NCI-H1436 treated with DMSO at 0.1 percent for 48 hours (cell line): ENCODE results near the gene USP20.
"Not testable (repeated sequence)": the region's sequence is repeated elsewhere in the genome, so short reads cannot be mapped to it uniquely, and the experiment has no call there.

Experiments used
- DNase-seq: peaks from one replicate; lab custom pipeline; 2025; lab: John Stamatoyannopoulos, UW

Gene USP20

DNA sequence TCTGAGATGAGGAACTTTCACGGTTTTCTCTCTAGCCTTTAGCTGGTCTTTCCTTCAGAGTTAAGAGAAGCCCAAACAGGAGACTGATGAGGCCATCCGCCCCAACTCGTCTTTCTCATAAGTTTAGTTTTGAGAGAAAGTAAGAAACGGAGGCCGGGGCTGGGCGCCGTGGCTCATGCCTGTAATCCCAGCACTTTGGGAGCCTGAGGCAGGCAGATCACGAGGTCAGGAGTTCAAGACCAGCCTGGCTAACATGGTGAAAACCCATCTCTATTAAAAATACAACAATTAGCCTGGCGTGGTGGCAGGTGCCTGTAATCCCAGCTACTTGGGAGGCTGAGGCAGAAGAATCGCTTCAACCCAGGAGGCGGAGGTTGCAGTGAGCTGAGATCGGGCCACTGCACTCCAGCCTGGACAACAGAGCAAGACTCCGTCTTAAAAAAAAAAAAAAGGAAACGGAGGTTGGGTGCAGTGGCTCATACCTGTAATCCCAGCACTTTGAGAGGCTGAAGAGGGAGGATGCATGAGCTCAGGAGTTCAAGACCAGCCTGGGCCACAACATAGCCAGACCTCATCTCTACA is 55.6 kb downstream of the USP20 start:
- DNase-seq = not testable (repeated sequence)

DNA sequence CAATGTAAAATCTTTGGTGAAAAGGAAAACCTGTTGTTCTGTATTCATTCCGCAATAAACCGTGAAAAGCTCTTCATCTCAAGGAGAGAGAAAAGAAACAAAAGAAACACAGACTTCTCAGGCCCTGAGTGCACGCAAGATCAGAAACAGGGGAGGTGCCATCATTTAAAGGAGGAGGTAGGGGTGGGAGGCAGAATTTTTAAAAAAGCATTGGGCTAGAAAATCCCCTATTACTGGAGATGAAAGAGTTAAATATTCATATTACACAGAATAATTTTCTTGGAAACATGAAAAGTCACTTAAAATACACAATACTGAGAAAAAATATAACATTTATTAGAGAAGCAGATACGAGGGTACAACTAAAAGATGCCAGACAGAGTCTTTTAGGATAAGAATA is 56.3 kb downstream of the USP20 start:
- DNase-seq = no peak

DNA sequence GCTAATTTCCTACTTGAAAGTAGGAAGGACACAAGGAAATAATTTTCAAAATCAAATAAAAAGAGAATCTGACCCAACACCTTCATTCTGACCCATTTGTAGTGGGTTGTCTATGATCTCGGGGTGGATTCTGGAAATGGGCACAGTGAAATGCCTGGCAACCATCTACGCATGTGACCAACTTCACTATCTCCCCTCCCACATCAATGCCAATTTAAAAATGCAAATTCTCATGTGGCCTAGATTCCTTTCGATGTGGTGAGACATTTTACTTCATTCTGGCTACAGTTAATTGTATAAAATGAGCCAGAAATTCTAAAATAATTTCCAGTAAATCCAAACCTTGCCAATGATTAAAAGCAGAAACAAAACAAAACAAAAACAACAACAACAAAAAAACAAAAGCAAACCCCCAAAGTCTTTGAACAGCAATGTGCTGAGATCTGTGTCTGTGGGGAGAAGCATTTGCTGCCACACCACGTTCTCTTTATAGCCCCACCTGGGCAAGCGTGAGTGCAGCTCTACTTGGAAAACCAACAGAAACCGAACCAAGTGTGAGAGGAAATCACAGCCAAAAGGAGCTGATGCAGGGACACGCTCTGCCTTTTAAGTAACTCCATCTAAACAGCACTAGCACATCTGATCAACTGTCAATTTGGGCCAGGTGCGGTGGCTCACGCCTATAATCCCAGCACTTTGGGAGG is 59.0 kb downstream of the USP20 start:
- DNase-seq = no peak

DNA sequence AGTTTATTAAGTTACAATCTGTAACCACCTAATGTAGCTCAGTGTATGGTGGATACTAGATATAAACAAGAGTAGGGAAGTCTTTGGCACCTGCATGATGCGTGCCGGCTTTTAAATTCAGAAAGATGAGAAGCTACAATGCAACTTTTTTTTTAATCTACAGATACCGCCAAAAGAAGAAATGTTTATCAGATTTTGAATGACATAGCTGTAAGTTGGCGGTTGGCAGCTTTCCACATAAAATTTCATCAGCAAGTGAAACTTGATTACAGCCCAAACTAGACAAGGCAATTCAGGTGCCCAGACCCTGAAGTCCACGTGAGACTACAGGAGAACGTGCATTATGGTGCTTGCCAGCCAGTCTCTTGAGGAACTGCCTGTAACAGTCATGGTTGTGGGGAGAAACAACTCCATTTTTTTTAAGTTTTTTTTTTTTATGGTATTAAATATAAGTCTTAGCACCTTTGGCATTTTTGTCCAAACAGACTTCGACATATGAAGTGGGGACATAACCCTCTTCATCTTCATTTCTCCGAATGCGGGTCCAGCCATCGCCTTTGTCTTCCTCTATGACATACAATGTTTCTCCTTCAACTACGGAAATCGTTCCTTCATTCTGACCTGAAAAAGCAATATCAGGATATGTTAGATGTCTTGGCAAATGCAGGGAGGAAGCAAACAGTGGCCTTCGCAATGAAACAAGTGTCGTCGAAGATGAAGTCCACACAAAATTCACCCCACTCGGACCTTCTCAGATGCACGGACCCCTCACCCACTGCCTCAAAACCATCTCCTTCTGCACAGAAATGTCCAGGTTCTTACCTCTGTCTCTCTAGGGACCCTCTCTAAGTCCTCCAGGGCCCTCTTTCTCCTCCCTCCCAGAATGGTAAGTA is 60.4 kb downstream of the USP20 start:
- DNase-seq = no peak

DNA sequence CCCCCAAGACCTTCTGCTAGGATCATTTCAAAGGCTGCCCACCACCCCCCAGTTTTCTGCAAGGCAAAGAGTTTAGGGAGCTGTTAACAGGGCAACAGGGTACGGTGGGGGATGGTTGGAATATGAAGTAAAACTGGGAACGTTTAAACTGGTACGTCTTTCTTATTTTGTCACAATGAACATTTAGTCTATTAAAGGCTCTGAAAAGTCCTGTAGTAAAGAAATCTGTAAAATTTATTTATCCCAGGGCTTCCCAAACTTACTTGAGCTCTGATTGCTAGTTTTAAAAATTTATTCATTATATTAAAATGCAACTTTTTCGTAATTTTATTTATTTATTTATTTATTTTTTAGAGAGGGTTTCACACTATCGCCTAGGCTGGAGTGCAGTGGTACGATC is 62.0 kb downstream of the USP20 start:
- DNase-seq = no peak

DNA sequence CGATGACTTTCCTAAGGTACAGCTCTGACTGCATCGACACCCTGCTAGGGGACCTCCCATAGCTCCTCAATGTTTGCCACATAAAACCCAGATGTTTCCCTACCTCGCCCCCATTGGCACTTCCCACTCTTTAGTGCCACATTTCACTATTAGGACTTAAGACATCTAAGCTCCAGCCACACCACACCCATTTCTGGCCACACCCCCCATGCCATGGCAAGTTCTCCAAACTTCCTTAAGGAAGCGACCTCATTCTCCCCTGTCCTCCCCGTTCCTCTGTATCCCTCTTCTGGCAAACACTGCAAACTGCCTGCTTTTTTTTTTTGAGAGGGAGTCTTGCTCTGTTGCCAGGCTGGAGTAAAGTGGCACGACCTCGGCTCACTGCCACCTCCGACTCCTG is 62.9 kb downstream of the USP20 start:
- DNase-seq = no peak

DNA sequence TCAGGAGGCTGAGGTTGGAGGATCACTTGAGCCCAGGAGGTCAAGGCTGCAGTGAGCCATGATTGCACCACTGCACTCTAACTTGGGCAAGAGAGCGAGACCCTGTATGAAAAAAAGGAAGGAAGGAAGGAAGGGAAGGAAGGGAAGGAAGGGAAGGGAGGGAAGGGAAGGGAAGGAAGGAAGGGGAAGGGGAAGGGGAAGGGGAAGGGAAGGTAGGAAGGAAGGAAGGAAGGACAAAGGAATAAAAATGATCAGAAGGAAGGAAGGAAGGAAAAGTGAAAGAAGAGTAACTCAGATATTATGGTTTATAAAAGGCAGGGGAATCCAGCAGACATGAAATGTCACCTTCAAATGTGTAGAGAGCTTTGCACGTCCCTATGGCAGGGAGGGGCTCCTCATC is 64.4 kb downstream of the USP20 start:
- no peak for DNase-seq

DNA sequence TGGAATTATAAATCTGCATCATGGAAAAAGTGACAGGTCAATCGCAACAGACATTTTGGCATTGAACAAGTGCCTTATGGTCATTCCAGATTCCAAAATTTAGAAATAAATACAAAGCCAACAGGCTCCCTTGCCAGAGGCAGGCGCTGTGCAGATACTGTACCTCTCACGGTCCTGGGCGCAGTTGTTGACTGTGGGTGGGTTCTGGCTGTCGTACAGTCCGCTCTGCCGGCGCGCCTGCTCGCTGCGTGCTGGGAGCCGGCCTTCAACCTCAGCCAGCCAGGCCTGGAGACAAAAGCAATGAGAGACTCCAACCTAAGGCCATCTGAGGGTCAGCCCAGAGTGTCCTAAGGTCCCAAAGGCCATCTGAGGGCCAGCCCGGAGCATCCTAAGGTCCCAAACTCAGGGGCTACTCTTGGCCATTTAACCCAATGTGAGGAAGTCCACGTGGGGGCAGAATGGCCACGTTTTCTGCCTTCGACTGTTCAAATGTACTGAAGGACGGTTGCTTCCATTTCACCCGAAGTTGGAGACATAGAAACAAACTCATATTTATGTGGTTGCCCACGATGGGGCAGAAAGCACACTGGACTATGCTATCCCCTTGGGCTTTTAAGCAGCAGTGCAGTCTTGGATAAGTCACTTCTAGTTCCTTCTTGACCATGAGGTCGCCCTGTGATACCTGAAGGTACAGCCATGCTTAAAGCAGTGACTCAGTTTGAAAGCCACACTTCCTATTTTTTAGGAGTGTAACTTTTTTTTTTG is 65.2 kb downstream of the USP20 start:
- DNase-seq = no peak

DNA sequence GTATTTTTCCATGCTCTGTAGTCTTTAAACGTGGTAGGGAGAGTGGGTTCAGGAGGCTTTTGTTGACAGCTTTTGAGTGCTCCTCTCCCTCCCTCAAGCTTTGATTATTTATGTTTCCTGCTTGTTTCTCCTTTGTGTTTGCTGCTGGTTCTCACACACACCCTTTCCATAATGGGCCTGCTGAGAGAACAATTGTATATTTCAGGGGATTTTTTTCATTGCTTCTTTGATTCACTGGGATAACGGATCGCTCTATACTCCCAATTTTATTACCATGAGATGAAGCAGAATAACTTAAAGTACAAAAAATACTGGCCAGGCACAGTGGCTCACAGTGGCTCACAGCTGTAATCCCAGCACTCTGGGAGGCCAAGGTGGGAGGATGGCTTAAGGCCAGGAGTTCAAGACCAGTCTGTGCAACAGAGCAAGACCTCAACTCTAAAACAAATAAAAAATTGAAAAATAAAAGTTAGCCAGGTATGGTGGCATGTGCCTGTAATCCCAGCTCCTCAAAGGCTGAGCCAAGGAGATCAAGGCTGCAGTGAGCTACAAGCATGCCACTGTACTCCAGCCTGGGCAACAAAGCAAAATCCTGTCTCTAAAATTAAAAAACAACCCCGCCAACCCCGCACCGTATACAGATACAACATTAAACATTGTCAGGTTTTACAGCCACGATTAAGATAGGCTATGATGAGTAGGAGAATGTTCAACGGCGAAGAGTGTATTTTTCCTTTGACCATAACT is 66.9 kb downstream of the USP20 start:
- no peak for DNase-seq

DNA sequence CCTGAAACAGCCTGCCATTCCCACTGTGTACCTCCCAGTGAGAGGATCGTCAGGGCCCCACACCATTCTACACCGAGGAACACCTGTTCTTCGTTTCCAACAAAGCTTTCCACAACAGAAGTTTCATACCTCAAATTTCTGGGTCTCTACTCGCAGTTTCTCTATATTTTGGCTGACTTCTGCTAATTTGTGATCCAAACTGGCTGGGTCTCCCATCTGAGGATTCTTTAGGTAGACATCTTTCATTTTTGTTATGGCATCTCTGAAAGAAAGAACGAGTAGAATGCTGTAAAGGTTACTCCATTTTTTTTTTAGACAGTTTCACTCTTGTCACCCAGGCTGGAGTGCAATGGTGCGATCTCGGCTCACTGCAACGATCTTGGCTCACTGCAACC is 67.5 kb downstream of the USP20 start:
- DNase-seq = no peak

DNA sequence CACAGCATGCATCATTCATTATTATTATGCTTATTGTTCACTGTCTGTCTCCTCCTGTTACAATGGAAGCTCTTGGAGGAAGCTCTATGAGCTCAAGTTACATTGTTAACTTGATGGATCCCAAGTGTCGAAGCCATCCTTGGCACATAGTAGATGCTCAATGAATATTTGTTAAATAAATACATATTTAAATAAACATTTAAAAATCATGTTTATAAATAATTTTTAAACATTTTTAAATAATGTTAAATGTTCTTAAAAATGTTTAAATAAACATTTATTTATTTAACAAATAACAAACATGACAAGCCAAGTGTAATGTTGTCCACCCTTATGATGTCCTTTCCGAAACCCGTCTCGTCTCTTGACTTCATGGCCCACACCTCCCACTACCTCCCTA is 69.5 kb downstream of the USP20 start:
- DNase-seq = no peak

DNA sequence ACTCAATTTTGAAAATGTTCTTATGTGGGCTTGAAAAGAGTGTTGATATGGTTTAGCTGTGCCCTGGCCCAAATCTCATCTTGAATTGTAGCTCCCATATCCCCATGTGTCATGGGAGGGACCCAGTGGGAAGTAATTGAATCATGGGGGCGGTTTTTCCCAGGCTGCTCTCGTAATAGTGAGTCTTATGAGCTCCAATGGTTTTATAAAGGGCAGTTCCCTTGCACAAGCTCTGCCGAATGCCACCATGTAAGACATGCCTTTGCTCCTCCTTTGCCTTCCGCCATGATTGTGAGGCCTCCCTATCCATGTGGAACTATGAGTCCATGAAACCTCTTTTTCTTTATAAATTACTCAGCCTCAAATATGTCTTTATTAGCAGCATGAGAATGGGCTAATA is 71.0 kb downstream of the USP20 start:
- DNase-seq = no peak

DNA sequence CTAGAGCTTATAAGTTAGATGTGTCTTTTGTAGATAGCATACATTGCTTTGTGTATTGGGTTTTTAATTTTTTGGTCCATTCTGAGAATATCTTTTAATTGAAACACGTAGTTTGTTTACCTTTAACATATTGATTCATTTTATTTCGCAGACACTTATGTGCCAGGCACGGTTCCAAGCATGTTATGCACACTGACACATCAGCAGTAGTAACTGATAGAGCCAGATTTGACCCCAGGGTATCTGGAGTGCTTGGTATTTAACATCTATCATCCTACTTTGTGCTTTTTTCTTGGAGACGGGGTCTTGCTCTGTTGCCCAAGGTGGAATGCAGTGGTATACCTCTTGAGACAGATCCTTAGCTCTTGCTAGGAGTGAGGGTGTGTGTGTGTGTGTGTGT is 71.9 kb downstream of the USP20 start:
- DNase-seq = no peak

DNA sequence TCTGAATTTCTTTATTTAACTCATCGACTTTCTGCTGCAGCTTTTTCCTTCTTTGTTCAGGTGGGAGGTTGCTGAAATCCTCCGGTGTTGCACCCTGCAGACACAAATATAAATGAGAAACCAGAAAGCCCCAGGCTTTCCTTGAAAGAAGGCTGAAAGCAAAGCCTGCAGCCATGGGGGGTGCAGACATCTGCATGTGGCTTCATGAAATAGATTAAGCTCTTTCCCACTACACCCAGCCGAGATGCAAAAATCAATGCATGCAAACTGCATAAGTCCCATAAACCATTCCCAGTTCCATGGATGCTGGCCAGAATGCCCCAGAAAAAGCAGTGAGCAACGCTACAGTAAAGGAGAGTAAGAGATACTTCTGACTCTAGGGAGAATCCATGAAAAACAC is 73.6 kb downstream of the USP20 start:
- no peak for DNase-seq

DNA sequence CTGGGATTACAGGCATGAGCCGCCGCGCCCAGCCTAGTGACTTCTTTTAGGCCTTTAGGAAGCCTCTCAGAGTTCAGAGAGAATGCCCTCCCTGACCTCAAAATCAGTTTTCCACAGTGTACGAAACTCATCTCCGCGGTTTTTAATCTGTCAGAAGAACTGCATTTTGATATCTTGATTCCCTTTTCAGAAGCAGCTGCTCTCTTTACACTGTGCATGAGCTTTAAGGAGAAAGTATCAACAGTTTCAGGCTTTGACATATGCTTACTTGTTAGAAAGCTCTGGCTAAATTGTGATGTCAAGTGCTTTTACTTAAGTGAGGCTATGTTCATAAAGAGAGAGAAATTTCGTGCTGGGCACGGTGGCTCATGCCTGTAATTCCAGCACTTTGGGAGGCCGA is 74.6 kb downstream of the USP20 start:
- DNase-seq = no peak

DNA sequence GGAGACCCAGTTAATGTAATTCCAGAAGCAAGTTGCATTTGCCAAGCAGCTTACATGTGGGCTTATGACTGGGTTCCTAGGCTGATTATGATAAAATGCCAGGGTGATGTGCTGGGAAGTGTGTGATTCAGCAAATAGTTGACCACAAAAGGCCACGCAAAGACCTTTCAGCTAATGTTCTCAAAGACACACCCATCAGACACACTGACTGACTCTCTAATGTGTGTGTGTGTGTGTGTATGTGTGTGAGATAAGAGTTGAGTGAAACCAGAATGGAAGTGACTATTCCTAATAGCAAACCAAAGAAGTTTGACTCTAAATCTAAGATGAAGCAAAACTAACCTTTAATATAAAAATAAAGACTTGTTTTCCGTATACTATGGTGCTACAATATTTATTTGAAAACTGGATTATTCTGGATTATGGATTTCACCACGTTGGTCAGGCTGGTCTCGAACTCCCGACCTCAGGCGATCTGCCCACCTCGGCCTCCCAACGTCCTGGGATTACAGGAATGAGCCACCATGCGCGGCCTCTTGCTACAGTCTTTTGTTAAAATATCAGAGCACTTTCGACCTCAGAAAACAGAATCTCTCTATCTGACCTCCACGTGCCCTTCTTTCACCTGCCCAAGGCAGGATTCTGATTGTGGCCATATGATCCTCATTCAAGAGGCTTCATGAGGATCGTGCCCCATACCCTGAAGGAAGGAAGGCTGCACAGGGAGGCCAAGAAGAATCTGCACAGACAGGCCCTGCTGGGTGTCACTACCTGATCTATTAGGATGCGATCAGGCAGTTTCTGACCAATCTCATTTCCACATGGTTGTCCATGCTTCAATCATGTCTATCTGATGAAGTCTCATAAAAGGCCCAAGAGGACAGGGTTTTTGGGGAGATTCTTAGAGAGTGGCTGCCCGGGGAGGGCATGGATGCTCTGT is 75.6 kb downstream of the USP20 start:
- no peak for DNase-seq

DNA sequence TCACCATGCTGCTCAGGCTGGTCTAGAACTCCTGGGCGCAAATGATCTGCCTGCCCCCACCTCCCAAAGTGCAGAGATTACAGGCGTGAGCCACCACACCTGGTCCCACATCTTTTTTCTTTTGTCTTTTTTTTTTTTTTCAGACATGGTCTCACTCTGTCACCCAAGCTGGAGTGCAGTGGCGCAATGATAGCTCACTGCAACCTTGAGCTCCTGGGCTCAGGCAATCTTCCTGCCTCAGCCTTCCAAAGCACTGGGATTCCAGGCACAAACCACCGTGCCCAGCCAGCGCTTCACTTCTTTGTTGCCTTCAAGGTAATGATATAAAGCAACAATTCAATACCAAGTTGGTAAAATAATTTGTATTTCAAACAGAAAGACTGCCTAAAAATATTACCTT is 78.8 kb downstream of the USP20 start:
- no peak for DNase-seq

DNA sequence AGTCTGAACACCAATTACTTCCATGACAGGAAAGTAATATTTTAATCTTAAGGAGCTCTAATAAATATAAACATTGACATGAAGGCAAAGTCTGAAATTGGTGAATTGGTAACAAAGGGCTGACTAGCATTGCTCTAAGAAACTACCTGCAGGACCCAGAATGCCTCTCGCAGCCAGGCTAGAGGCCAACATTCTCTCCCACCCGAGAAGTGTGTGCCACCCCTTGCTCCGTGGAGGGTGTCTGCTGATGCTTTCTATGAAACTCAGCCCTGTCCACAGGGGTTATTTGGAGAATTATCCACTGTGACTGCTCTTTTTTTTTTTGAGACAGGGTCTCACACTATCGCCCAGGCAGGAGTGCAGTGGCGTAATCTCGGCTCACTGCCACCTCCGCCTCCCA is 81.4 kb downstream of the USP20 start:
- DNase-seq = no peak

DNA sequence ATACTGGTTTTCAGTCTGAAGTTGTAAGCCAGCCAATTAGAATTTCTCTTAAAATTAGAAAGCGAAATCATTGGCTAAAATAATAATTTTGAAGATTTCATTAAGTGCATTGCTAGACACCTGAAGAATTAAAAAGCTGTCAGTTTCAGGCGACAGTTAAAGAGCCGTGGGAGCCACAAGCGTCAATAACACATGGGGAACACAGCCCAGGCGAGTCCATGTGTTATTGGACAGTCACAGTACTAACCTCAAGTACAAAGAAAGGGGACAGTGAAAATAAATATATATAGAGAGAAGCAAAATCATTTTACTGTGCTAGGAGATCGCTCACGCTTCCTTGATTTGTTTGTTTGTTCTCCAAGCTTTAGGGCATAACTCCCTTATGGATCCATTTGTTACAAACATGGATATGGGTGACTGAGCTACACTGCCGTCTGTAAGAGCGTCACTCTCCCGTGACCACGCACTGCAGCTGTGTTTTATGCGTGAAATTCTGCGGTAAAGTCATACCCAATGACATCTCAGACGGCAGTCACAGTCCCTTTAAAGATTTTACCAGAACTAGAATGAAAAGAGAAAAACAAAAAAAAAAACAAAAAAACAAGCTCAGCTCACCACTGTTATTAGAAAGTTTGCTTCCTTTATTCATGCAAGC is 83.2 kb downstream of the USP20 start:
- no peak for DNase-seq

DNA sequence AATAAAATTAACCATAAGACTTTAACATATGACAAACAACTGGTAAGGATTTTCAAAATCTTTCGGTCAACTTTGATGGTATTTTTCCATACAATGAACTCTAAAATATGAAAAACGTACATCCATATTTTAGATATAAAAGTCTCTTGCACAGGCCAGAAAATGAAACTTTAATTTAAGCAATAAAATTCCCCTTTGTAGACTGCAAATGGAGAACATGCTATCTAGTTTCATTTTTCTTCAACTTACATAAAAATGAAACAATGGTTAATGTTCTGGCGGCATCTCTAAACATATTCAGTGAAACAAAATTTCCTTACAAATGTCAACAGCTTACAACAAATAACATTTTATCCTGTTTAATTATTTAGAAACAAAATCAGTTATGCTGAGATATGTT is 84.0 kb downstream of the USP20 start:
- DNase-seq = no peak
